ENCODE data around the gene RASSF10.

DNA sequence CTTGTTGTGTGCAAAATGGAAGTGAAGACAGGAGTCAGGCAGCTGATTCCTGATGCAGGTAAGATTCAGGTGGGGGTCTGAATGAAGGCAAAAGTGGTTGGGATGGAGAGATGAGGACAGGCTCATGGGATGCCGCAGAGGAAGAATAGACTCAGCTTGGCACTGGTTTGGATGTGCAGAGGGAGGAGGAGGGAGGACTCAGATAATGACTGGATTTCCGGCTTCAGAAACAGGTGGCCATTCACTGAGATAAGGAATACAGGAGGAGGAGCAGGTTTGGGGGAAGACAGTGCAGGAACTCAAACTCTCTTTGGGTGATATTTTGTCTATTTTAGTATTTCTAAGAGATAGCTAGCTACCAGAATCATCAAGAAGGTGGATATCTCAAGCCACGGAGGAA, 19.2 kb downstream of the RASSF10 start:
- TF ChIP-seq, protein P1, sequence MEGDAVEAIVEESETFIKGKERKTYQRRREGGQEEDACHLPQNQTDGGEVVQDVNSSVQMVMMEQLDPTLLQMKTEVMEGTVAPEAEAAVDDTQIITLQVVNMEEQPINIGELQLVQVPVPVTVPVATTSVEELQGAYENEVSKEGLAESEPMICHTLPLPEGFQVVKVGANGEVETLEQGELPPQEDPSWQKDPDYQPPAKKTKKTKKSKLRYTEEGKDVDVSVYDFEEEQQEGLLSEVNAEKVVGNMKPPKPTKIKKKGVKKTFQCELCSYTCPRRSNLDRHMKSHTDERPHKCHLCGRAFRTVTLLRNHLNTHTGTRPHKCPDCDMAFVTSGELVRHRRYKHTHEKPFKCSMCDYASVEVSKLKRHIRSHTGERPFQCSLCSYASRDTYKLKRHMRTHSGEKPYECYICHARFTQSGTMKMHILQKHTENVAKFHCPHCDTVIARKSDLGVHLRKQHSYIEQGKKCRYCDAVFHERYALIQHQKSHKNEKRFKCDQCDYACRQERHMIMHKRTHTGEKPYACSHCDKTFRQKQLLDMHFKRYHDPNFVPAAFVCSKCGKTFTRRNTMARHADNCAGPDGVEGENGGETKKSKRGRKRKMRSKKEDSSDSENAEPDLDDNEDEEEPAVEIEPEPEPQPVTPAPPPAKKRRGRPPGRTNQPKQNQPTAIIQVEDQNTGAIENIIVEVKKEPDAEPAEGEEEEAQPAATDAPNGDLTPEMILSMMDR (IDR thresholded peaks at IDR 0.05) = no peak
- no peak for TF ChIP-seq POLR2A (IDR thresholded peaks at IDR 0.05)
